ENCODE results near the gene ETV2. TPM values are rescaled to one million over a fixed set of nuclear protein-coding genes. Genes with fewer than 3 reads are reported as not detected.

ETV2 gene
- total and polyA plus RNA-seq, 2 experiments from 2014 or later, result 3.1 TPM

DNA sequence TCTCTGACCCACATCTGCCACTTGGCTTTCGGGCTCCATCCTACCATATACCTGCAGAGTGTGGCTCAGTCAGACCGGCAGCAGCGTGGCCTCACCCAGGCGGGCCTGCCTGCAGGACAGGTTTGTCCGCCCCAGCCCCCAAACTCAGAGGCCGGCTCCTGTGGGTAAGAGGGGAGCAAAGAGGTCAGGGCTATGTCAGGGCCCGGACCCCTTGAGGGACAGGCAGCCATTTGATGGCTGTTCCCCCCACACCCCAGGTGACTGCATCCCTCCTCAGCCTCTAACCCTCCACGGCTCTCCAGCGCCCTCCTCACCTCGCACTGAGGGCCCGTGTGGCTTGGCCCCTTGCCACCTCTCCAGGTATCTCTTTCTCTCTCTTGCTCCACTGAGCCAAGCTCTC lies 50.5 kb downstream of the ETV2 start:
- Histone ChIP-seq H3K9me3 (ENCODE audit: low read depth) (no peaks in the 10 kb centered on the region), H3K4me3 (no peak overlapping the region), H3K36me3 (no peaks in the 10 kb centered on the region), H3K27me3 (no peaks in the 10 kb centered on the region), H3K4me1 (ENCODE audit: low read depth) (no peaks in the 10 kb centered on the region), H3K27ac (no peak overlapping the region)
- DNase-seq (ENCODE audit: low read depth in 1 of 2, low spot score in 1 of 2), result no peak
- TF ChIP-seq, protein P1, sequence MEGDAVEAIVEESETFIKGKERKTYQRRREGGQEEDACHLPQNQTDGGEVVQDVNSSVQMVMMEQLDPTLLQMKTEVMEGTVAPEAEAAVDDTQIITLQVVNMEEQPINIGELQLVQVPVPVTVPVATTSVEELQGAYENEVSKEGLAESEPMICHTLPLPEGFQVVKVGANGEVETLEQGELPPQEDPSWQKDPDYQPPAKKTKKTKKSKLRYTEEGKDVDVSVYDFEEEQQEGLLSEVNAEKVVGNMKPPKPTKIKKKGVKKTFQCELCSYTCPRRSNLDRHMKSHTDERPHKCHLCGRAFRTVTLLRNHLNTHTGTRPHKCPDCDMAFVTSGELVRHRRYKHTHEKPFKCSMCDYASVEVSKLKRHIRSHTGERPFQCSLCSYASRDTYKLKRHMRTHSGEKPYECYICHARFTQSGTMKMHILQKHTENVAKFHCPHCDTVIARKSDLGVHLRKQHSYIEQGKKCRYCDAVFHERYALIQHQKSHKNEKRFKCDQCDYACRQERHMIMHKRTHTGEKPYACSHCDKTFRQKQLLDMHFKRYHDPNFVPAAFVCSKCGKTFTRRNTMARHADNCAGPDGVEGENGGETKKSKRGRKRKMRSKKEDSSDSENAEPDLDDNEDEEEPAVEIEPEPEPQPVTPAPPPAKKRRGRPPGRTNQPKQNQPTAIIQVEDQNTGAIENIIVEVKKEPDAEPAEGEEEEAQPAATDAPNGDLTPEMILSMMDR (IDR thresholded peaks at IDR 0.05; ENCODE audit: low read depth, low read length), result no peak

GRCh38 chr19:35693422-35693821 lies 51.9 kb downstream of the ETV2 start:
- no peak for DNase-seq (ENCODE audit: low read depth in 1 of 2, low spot score in 1 of 2)
- Histone ChIP-seq H3K36me3 (no peaks in the 10 kb centered on the region), H3K27ac (no peak overlapping the region), H3K4me1 (ENCODE audit: low read depth) (no peaks in the 10 kb centered on the region), H3K4me3 (no peak overlapping the region), H3K27me3 (no peaks in the 10 kb centered on the region), H3K9me3 (ENCODE audit: low read depth) (no peaks in the 10 kb centered on the region)
- TF ChIP-seq, protein P1 (IDR thresholded peaks at IDR 0.05; ENCODE audit: low read depth, low read length), result no peak

- DNase-seq (ENCODE audit: low read depth in 1 of 2, low spot score in 1 of 2), result peak; percentile 88 to 93
- Histone ChIP-seq H3K4me3 (no peak overlapping the region), H3K9me3 (ENCODE audit: low read depth) (no peaks in the 10 kb centered on the region), H3K4me1 (ENCODE audit: low read depth) (no peaks in the 10 kb centered on the region), H3K27ac (no peak overlapping the region), H3K36me3 (no peaks in the 10 kb centered on the region), H3K27me3 (no peaks in the 10 kb centered on the region)
- TF ChIP-seq, protein P1 (IDR thresholded peaks at IDR 0.05; ENCODE audit: low read depth, low read length), result peak; percentile 99
Measured at GRCh38 chr19:35693835-35694599, 52.5 kb downstream of the ETV2 start.

Other genes with a start within 250 kb of the ETV2 start
- gene FFAR2, start 193.5 kb upstream of the ETV2 start, total RNA-seq, result not detected in 2 replicates
- gene FFAR2, start 193.5 kb upstream of the ETV2 start, polyA plus RNA-seq, result not detected in 2 replicates
- gene KRTDAP, start 151.3 kb upstream of the ETV2 start, total RNA-seq, result 0.60 TPM in 1 of 2 replicates, not detected in the other
- gene KRTDAP, start 151.3 kb upstream of the ETV2 start, polyA plus RNA-seq, result 1.4 and 2.2 TPM in 2 replicates
- 232 and 289 TPM in 2 replicates for gene DMKN, start 128.1 kb upstream of the ETV2 start, total RNA-seq
- gene DMKN, start 128.1 kb upstream of the ETV2 start, polyA plus RNA-seq, result 220 and 329 TPM in 2 replicates
- 0.15 TPM in 1 of 2 replicates, not detected in the other for gene SBSN, start 113.4 kb upstream of the ETV2 start, total RNA-seq
- gene SBSN, start 113.4 kb upstream of the ETV2 start, polyA plus RNA-seq, result not detected in 2 replicates
- 0.46 TPM in 1 of 2 replicates, not detected in the other for gene GAPDHS, start 108.3 kb upstream of the ETV2 start, total RNA-seq
- not detected in 2 replicates for gene GAPDHS, start 108.3 kb upstream of the ETV2 start, polyA plus RNA-seq
- gene TMEM147, start 96.1 kb upstream of the ETV2 start, total RNA-seq, result 95.9 and 149 TPM in 2 replicates
- gene TMEM147, start 96.1 kb upstream of the ETV2 start, polyA plus RNA-seq, result 186 and 260 TPM in 2 replicates
- 0.74 TPM in 1 of 2 replicates, not detected in the other for gene ATP4A, start 78.1 kb upstream of the ETV2 start, total RNA-seq
- 0.10 TPM in 1 of 2 replicates, not detected in the other for gene ATP4A, start 78.1 kb upstream of the ETV2 start, polyA plus RNA-seq
- gene PMIS2, start 55.6 kb upstream of the ETV2 start, total RNA-seq, result not detected in 2 replicates
- not detected in 2 replicates for gene PMIS2, start 55.6 kb upstream of the ETV2 start, polyA plus RNA-seq
- gene HAUS5, start 29.0 kb upstream of the ETV2 start, total RNA-seq, result 17.2 and 20.5 TPM in 2 replicates
- 25.5 and 29.6 TPM in 2 replicates for gene HAUS5, start 29.0 kb upstream of the ETV2 start, polyA plus RNA-seq
- 128 and 146 TPM in 2 replicates for gene RBM42, start 12.7 kb upstream of the ETV2 start, total RNA-seq
- gene RBM42, start 12.7 kb upstream of the ETV2 start, polyA plus RNA-seq, result 161 and 170 TPM in 2 replicates
- gene COX6B1, start 6.6 kb downstream of the ETV2 start, total RNA-seq, result 817 and 1,352 TPM in 2 replicates
- gene COX6B1, start 6.6 kb downstream of the ETV2 start, polyA plus RNA-seq, result 1,159 and 1,609 TPM in 2 replicates
- gene UPK1A, start 24.8 kb downstream of the ETV2 start, total RNA-seq, result 1.2 TPM in 1 of 2 replicates, not detected in the other
- gene UPK1A, start 24.8 kb downstream of the ETV2 start, polyA plus RNA-seq, result 0.67 and 1.4 TPM in 2 replicates
- gene ZBTB32, start 62.8 kb downstream of the ETV2 start, total RNA-seq, result not detected in 2 replicates
- 0.53 and 0.59 TPM in 2 replicates for gene ZBTB32, start 62.8 kb downstream of the ETV2 start, polyA plus RNA-seq
- gene KMT2B, start 76.3 kb downstream of the ETV2 start, total RNA-seq, result 18.2 and 38.1 TPM in 2 replicates
- gene KMT2B, start 76.3 kb downstream of the ETV2 start, polyA plus RNA-seq, result 8.9 and 11.9 TPM in 2 replicates
- 1.5 and 2.6 TPM in 2 replicates for gene IGFLR1, start 100.7 kb downstream of the ETV2 start, total RNA-seq
- 2.4 and 5.5 TPM in 2 replicates for gene IGFLR1, start 100.7 kb downstream of the ETV2 start, polyA plus RNA-seq
- gene U2AF1L4, start 103.7 kb downstream of the ETV2 start, total RNA-seq, result 30.3 and 40.2 TPM in 2 replicates
- gene U2AF1L4, start 103.7 kb downstream of the ETV2 start, polyA plus RNA-seq, result 45.5 and 61.7 TPM in 2 replicates
- gene PSENEN, start 103.9 kb downstream of the ETV2 start, total RNA-seq, result 43.7 and 65.4 TPM in 2 replicates
- gene PSENEN, start 103.9 kb downstream of the ETV2 start, polyA plus RNA-seq, result 158 and 173 TPM in 2 replicates
- 16.0 and 16.8 TPM in 2 replicates for gene LIN37, start 106.8 kb downstream of the ETV2 start, total RNA-seq
- gene LIN37, start 106.8 kb downstream of the ETV2 start, polyA plus RNA-seq, result 11.4 and 16.3 TPM in 2 replicates
- 0.51 and 2.5 TPM in 2 replicates for gene HSPB6, start 115.3 kb downstream of the ETV2 start, total RNA-seq
- gene HSPB6, start 115.3 kb downstream of the ETV2 start, polyA plus RNA-seq, result 0.76 and 2.6 TPM in 2 replicates
- 14.8 and 16.3 TPM in 2 replicates for gene PROSER3, start 116.4 kb downstream of the ETV2 start, total RNA-seq
- gene PROSER3, start 116.4 kb downstream of the ETV2 start, polyA plus RNA-seq, result 28.9 and 35.7 TPM in 2 replicates
- 10.9 and 47.4 TPM in 2 replicates for gene ARHGAP33, start 133.8 kb downstream of the ETV2 start, total RNA-seq
- 16.1 and 31.9 TPM in 2 replicates for gene ARHGAP33, start 133.8 kb downstream of the ETV2 start, polyA plus RNA-seq
- gene PRODH2, start 171.1 kb downstream of the ETV2 start, total RNA-seq, result 0.09 TPM in 1 of 2 replicates, not detected in the other
- not detected in 2 replicates for gene PRODH2, start 171.1 kb downstream of the ETV2 start, polyA plus RNA-seq
- 1.1 and 1.3 TPM in 2 replicates for gene NPHS1, start 210.8 kb downstream of the ETV2 start, total RNA-seq
- gene NPHS1, start 210.8 kb downstream of the ETV2 start, polyA plus RNA-seq, result 0.37 TPM in 1 of 2 replicates, not detected in the other
- 3.5 and 4.2 TPM in 2 replicates for gene KIRREL2, start 215.2 kb downstream of the ETV2 start, total RNA-seq
- 3.2 and 3.7 TPM in 2 replicates for gene KIRREL2, start 215.2 kb downstream of the ETV2 start, polyA plus RNA-seq
- gene APLP1, start 226.8 kb downstream of the ETV2 start, total RNA-seq, result 126 and 134 TPM in 2 replicates
- 117 and 157 TPM in 2 replicates for gene APLP1, start 226.8 kb downstream of the ETV2 start, polyA plus RNA-seq